Fibroblast of lung (primary cell): ENCODE data around the gene SPRING1.

Experiments
- CTCF ChIP-seq, 2 donors: IDR thresholded peaks in 1 of 2; conservative IDR thresholded peaks in 1 of 2; 1 replicate in 1 of 2; 2 replicates in 1 of 2; pipeline ENCODE4 v1.5.1; 2011 to 2012; ENCODE audit warnings: low read length in 2 of 2, control low read depth in 1 of 2, inconsistent platforms in 1 of 2, low read depth in 1 of 2, mild to moderate bottlenecking in 1 of 2
- EZH2 ChIP-seq: IDR thresholded peaks from 2 replicates; pipeline ENCODE4 v1.5.1; 2012; ENCODE audit warnings: low read length, control low read depth, mild to moderate bottlenecking; ENCODE audit errors: missing control alignments

DNA sequence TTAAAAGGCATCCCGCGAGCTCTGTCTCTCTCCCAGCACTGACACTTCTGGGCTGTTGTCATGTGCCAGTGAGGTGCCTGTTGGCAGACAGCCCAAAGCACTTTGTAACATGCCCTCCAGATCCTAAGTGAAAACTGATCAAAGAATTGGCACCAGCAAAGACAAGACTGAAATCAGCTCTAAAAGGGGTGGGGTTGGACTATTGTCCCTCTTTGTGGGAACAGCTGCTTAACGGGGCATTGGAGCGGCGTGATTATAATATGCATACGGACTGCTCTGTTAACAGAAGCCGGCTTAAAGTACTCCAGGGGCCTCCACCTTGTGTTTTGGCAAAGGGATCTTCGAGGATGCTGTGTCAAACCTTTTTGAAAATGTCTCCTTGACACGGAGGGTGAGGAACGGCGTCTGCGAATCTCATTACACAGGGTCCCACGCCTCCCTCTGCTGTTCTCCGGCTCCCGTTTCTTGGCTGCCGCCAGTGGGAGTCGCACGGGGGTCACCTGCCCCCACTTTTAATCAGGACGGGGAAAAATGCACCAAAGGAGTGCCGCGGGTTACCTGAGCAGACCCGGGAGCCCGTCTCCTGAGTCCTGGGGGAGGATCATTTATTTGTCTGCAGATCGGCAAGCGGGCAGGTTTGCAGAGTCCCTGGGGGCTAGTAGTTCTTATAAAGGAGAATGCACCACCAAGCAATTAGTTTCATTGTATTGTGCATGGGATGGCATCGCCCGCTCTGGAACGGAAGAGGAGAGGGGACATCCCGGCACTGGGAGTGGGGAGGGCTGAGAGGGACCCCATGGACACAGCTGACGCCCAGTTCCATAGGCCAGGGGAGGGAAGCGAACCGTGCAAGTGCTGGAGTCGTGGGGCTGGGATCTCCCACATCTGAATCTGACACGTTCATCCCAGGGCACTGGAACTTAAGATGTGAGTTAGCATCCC, 44.3 kb downstream of the SPRING1 start:
- TF ChIP-seq CTCF (conservative IDR thresholded peaks at IDR 0.05 in 1 of 2, IDR thresholded peaks at IDR 0.05 in 1 of 2; ENCODE audit: low read depth in 1 of 2, low read length in 2 of 2), result no peak
- peak; percentile 72 for TF ChIP-seq EZH2
